IMR-90 (cell line): ENCODE measurements around the gene IYD. TPM values are rescaled to one million over a fixed set of nuclear protein-coding genes. Genes with fewer than 3 reads are reported as not detected.

Source experiments
- ATAC-seq: fragments of 200-7000 bp; cut with Tn5 transposase; 2 replicates; pipeline ENCODE4 v1.9.1; 2020; ENCODE audit warnings: low read depth, mild to moderate bottlenecking, moderate library complexity
- BruUV-seq: library from RNA; stranded (reverse); fragments of 400-500 nt; replicated peaks from 2 replicates; lab custom pipeline; 2021; lab: Mats Ljungman, UMichigan
- CTCF ChIA-PET: fragments of 300-600 bp; formaldehyde crosslinking; extraction: SDS; loops from one replicate; lab custom pipeline; 2021; ENCODE audit warnings: antibody characterized with exemption; lab: Yijun Ruan, JAX
- POLR2A ChIA-PET: fragments of 300-600 bp; sonication (Branson Sonifier 250); formaldehyde crosslinking; loops from one replicate; lab custom pipeline; 2022; ENCODE audit warnings: antibody characterized with exemption; ENCODE audit not compliant: unreplicated experiment; lab: Charles Lee
- DNase-seq: peaks from one replicate; pipeline ENCODE4 v3.0.0; 2013
- H2AFZ ChIP-seq: replicated peaks from 2 replicates; pipeline ENCODE3; 2013; ENCODE audit warnings: low read length, mild to moderate bottlenecking; ENCODE audit not compliant: poor library complexity
- H2AK5ac ChIP-seq: 2 replicates; pipeline ENCODE4 v1.6.1; 2013; ENCODE audit warnings: low read depth, low read length, inconsistent platforms
- H2AK9ac ChIP-seq: replicated peaks from 2 replicates; pipeline ENCODE3; 2013; ENCODE audit warnings: mild to moderate bottlenecking, low read depth, low read length, moderate library complexity; ENCODE audit not compliant: poor library complexity
- H2BK120ac ChIP-seq: 2 replicates; pipeline ENCODE4 v1.6.1; 2013; ENCODE audit warnings: low read depth, low read length, inconsistent platforms
- H2BK15ac ChIP-seq: 3 replicates; pipeline ENCODE4 v1.6.1; 2013; ENCODE audit warnings: low read depth, low read length, inconsistent platforms
- H2BK20ac ChIP-seq: 2 replicates; pipeline ENCODE4 v1.6.1; 2013; ENCODE audit warnings: low read depth, mild to moderate bottlenecking, inconsistent platforms, low read length, moderate library complexity
- H2BK5ac ChIP-seq: 2 replicates; pipeline ENCODE4 v1.6.1; 2013; ENCODE audit warnings: mild to moderate bottlenecking, low read depth, low read length, inconsistent platforms; ENCODE audit not compliant: poor library complexity, severe bottlenecking
- H3K14ac ChIP-seq: replicated peaks from 2 replicates; pipeline ENCODE4 v1.6.1; 2013; ENCODE audit warnings: low read depth, low read length, inconsistent platforms
- H3K18ac ChIP-seq: 2 replicates; pipeline ENCODE4 v1.6.1; 2013; ENCODE audit warnings: low read depth, low read length, control low read depth
- H3K23ac ChIP-seq: 2 replicates; pipeline ENCODE4 v1.6.1; 2013; ENCODE audit warnings: low read depth, low read length, inconsistent platforms
- H3K27ac ChIP-seq: 2 replicates; pipeline ENCODE4 v1.5.1; 2013; ENCODE audit warnings: mild to moderate bottlenecking, control low read depth, low read length; ENCODE audit not compliant: insufficient read depth
- H3K27me3 ChIP-seq: 2 replicates; pipeline ENCODE4 v1.6.1; 2013; ENCODE audit warnings: low read length; ENCODE audit not compliant: control insufficient read depth, insufficient read depth
- H3K36me3 ChIP-seq: 2 replicates; pipeline ENCODE4 v1.6.1; 2013; ENCODE audit warnings: low read length, mixed read lengths; ENCODE audit not compliant: control insufficient read depth, insufficient read depth
- H3K4ac ChIP-seq: 2 replicates; pipeline ENCODE4 v1.6.1; 2013; ENCODE audit warnings: low read depth, low read length, inconsistent platforms
- H3K4me1 ChIP-seq: 2 replicates; pipeline ENCODE4 v1.6.1; 2013; ENCODE audit warnings: low read length, mixed read lengths; ENCODE audit not compliant: control insufficient read depth, insufficient read depth
- H3K4me2 ChIP-seq: 2 replicates; pipeline ENCODE4 v1.6.1; 2013; ENCODE audit warnings: low read depth, mild to moderate bottlenecking, control low read depth, low read length, moderate library complexity
- H3K4me3 ChIP-seq: 2 replicates; pipeline ENCODE4 v1.5.1; 2013; ENCODE audit warnings: low read depth, mild to moderate bottlenecking, control low read depth, low read length, moderate library complexity; ENCODE audit not compliant: insufficient read depth
- H3K56ac ChIP-seq: 2 replicates; pipeline ENCODE4 v1.6.1; 2013; ENCODE audit warnings: low read length, inconsistent platforms; ENCODE audit not compliant: insufficient read depth; ENCODE audit errors: extremely low read depth
- H3K79me1 ChIP-seq, 2 experiments: 2 replicates each; pipeline ENCODE4 v1.6.1; 2013; ENCODE audit warnings: low read length in 2 of 2, inconsistent platforms in 1 of 2, low read depth in 1 of 2
- H3K9ac ChIP-seq: 2 replicates; pipeline ENCODE4 v1.6.1; 2013; ENCODE audit warnings: low read depth, low read length, control low read depth
- H3K9me1 ChIP-seq: 2 replicates; pipeline ENCODE4 v1.6.1; 2013; ENCODE audit warnings: low read length, inconsistent platforms; ENCODE audit not compliant: insufficient read depth
- H3K9me3 ChIP-seq: 2 replicates; pipeline ENCODE4 v1.6.1; 2013; ENCODE audit warnings: low read length; ENCODE audit not compliant: control insufficient read depth, insufficient read depth
- H4K20me1 ChIP-seq: 2 replicates; pipeline ENCODE4 v1.6.1; 2013; ENCODE audit warnings: low read length, inconsistent platforms; ENCODE audit not compliant: insufficient read depth
- H4K5ac ChIP-seq: 2 replicates; pipeline ENCODE4 v1.6.1; 2013; ENCODE audit warnings: mild to moderate bottlenecking, low read depth, low read length, control low read depth
- H4K8ac ChIP-seq, 2 experiments: 2 replicates each; pipeline ENCODE4 v1.6.1; 2013; ENCODE audit warnings: low read depth in 2 of 2, low read length in 2 of 2, control low read depth in 1 of 2, inconsistent platforms in 1 of 2
- H4K91ac ChIP-seq: 2 replicates; pipeline ENCODE4 v1.6.1; 2013; ENCODE audit warnings: low read depth, low read length, inconsistent platforms; ENCODE audit not compliant: insufficient read depth
- CEBPB ChIP-seq: IDR thresholded peaks from 2 replicates; pipeline ENCODE4 v1.6.1; 2012; ENCODE audit warnings: low read depth, low read length, improper control_type of control experiment
- CHD1 ChIP-seq: IDR thresholded peaks from 2 replicates; pipeline ENCODE4 v1.6.1; 2012; ENCODE audit warnings: low read depth, low read length, improper control_type of control experiment
- FOS ChIP-seq: fragments of 150-350 bp; IDR thresholded peaks from 2 replicates; pipeline ENCODE4 v1.6.1; 2016; ENCODE audit warnings: low read depth, low read length
- MAFK ChIP-seq: IDR thresholded peaks from 2 replicates; pipeline ENCODE4 v1.6.1; 2012; ENCODE audit warnings: low read depth, low read length, improper control_type of control experiment
- MAZ ChIP-seq: IDR thresholded peaks from 2 replicates; pipeline ENCODE4 v1.6.1; 2012; ENCODE audit warnings: low read depth, mild to moderate bottlenecking, low read length, improper control_type of control experiment, moderate library complexity, borderline replicate concordance
- MXI1 ChIP-seq: IDR thresholded peaks from 2 replicates; pipeline ENCODE4 v1.6.1; 2012; ENCODE audit warnings: low read depth, mild to moderate bottlenecking, low read length, moderate library complexity, borderline replicate concordance
- NFE2L2 ChIP-seq: fragments of 150-350 bp; IDR thresholded peaks from 2 replicates; pipeline ENCODE4 v1.6.1; 2016; ENCODE audit warnings: low read depth, mild to moderate bottlenecking, low read length
- POLR2A ChIP-seq: IDR thresholded peaks from 2 replicates; pipeline ENCODE4 v1.6.1; 2012; ENCODE audit warnings: mild to moderate bottlenecking, low read depth, low read length
- SMC3 ChIP-seq: fragments of 150-350 bp; IDR thresholded peaks from 2 replicates; pipeline ENCODE4 v1.6.1; 2016; ENCODE audit warnings: low read depth, mild to moderate bottlenecking, antibody characterized with exemption, low read length, moderate library complexity
- WGBS, 2 experiments: methylation state at CpG; one replicate each; pipeline versions ENCODE4 v1.1.5 to v1.1.7; 2013; ENCODE audit warnings: missing lambda C conversion rate in 2 of 2; ENCODE audit not compliant: insufficient read length in 1 of 2; ENCODE audit errors: extremely low coverage in 2 of 2; 5-methylcytosine and 5-hydroxymethylcytosine counted together
- dilution Hi-C: fragments of 300-500 bp; cut with HindIII; formaldehyde crosslinking; loops from one replicate; pipeline ENCODE4 v1.14.3; 2018; ENCODE audit warnings: low sequenced_read_pairs; ENCODE audit not compliant: unreplicated experiment
- in situ Hi-C: fragments of 300-500 bp; cut with MboI; formaldehyde crosslinking; loops from 3 replicates; pipeline ENCODE4 v1.14.3; 2019; ENCODE audit warnings: low sequenced_read_pairs, inconsistent platforms, mixed read lengths
- intact Hi-C: fragments of 100-400 bp; cut with micrococcal nuclease; formaldehyde crosslinking; loops from 2 replicates; pipeline ENCODE4 v1.10.0; 2022
- polyA plus RNA-seq, 3 experiments: library from polyadenylated mRNA; depleted of rRNA; stranded (reverse); fragments of >200 nt; gene quantifications; 2 replicates each; pipeline ENCODE4 v1.2.3, GENCODE V29; 2012; ENCODE audit warnings: low replicate concordance in 1 of 3
- total RNA-seq: library from RNA; depleted of rRNA; stranded (reverse); fragments of >200 nt; gene quantifications from 2 replicates; pipeline ENCODE4 v1.2.3, GENCODE V29; 2012
- TF ChIP-seq, protein P1 (sequence below): fragments of 150-350 bp; IDR thresholded peaks from 2 replicates; pipeline ENCODE4 v1.6.1; 2017; ENCODE audit warnings: mild to moderate bottlenecking, antibody characterized with exemption, low read length, low read depth
- TF ChIP-seq, protein P2 (sequence below): conservative IDR thresholded peaks from 2 replicates; pipeline ENCODE4 v1.5.1; 2012; ENCODE audit warnings: mild to moderate bottlenecking, low read depth, low read length, improper control_type of control experiment
- TF ChIP-seq, protein P3 (sequence below): fragments of 150-350 bp; IDR thresholded peaks from 2 replicates; pipeline ENCODE4 v1.6.1; 2016; ENCODE audit warnings: low read depth, mild to moderate bottlenecking, low read length, moderate library complexity, borderline replicate concordance

The IYD gene
- total and polyA plus RNA-seq, 2 of the 4 experiments (the other 2 are of a cell fraction) = not detected

DNA sequence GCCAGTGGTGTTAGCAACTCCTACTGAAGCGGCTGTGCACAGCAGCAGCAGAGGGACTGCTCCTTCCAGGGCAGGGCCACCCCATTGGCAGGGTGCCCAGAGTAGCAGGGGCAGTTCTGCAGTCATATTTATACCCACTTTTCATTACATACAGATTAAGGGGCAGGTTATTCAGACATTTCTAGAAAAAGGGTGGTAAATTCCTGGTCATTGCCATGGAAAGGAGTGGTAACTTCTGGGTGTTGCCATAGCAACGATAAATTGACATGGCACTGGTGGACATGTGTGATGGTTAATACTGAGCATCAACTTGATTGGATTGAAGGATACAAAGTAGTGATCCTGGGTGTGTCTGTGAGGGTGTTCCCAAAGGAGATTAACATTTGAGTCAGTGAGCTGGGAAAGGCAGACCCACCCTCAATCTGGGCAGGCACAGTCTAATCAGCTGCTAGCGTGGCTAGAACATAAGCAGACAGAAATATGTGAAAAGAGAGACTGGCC lies 45.0 kb downstream of the IYD start:
- Histone ChIP-seq H3K79me1 (no peaks in the 10 kb centered on the region), H3K4me1 (no peaks in the 10 kb centered on the region; the same call in 1 of the 2 replicates), H3K9ac (no peak overlapping the region), H3K9me1 (no peaks in the 10 kb centered on the region), H3K23ac (no peak overlapping the region), H3K56ac (no peak overlapping the region), H2BK5ac (no peak overlapping the region), H2AK9ac (no peak overlapping the region), H3K36me3 (no peaks in the 10 kb centered on the region), H3K4me2 (no peak overlapping the region), H2AK5ac (no peak overlapping the region), H3K27me3 (peaks cover 2% of the 10 kb centered on the region), H3K18ac (no peak overlapping the region), H4K91ac (no peak overlapping the region), H2BK120ac (no peak overlapping the region), H3K9me3 (no peaks in the 10 kb centered on the region), H4K5ac (no peak overlapping the region), H3K27ac (no peak overlapping the region), H3K4me3 (no peak overlapping the region), H2BK20ac (no peak overlapping the region), H3K4ac (no peak overlapping the region), H3K14ac (no peak overlapping the region), H2AFZ (no peak overlapping the region), H4K8ac (no peak overlapping the region), H4K20me1 (no peaks in the 10 kb centered on the region), H2BK15ac (no peak overlapping the region)
- BruUV-seq = no TSS peak
- ChIA-PET POLR2A (no interaction called here), CTCF (no interaction called here)
- TF ChIP-seq NFE2L2 (no peak), POLR2A (no peak), CHD1 (no peak), MAFK (no peak), MXI1 (no peak), FOS (no peak), SMC3 (no peak), CEBPB (no peak), MAZ (no peak)
- TF ChIP-seq, protein P1, sequence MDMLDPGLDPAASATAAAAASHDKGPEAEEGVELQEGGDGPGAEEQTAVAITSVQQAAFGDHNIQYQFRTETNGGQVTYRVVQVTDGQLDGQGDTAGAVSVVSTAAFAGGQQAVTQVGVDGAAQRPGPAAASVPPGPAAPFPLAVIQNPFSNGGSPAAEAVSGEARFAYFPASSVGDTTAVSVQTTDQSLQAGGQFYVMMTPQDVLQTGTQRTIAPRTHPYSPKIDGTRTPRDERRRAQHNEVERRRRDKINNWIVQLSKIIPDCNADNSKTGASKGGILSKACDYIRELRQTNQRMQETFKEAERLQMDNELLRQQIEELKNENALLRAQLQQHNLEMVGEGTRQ = no peak
- TF ChIP-seq, protein P2, sequence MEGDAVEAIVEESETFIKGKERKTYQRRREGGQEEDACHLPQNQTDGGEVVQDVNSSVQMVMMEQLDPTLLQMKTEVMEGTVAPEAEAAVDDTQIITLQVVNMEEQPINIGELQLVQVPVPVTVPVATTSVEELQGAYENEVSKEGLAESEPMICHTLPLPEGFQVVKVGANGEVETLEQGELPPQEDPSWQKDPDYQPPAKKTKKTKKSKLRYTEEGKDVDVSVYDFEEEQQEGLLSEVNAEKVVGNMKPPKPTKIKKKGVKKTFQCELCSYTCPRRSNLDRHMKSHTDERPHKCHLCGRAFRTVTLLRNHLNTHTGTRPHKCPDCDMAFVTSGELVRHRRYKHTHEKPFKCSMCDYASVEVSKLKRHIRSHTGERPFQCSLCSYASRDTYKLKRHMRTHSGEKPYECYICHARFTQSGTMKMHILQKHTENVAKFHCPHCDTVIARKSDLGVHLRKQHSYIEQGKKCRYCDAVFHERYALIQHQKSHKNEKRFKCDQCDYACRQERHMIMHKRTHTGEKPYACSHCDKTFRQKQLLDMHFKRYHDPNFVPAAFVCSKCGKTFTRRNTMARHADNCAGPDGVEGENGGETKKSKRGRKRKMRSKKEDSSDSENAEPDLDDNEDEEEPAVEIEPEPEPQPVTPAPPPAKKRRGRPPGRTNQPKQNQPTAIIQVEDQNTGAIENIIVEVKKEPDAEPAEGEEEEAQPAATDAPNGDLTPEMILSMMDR = no peak
- TF ChIP-seq, protein P3, sequence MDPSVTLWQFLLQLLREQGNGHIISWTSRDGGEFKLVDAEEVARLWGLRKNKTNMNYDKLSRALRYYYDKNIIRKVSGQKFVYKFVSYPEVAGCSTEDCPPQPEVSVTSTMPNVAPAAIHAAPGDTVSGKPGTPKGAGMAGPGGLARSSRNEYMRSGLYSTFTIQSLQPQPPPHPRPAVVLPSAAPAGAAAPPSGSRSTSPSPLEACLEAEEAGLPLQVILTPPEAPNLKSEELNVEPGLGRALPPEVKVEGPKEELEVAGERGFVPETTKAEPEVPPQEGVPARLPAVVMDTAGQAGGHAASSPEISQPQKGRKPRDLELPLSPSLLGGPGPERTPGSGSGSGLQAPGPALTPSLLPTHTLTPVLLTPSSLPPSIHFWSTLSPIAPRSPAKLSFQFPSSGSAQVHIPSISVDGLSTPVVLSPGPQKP = no peak
- DNase-seq (no peak), ATAC-seq (no peak)
- in situ Hi-C loops (loop anchor here (25.0 kb wide), 1 partner anchor 923 kb away; no protein-coding TSS in a partner anchor), dilution Hi-C loops (no loop called here), intact Hi-C loops (no loop called here)
- WGBS, 2 experiments = 83% methylated on average over 1 of the region's 3 CpGs; no CpG with 5 or more reads in 1 of the 2 experiments
